ENCODE measurements around the gene CARMIL1. TPM values are rescaled to one million over a fixed set of nuclear protein-coding genes. Genes with fewer than 3 reads are reported as not detected.
"Not testable (repeated sequence)": the region's sequence is repeated elsewhere in the genome, so short reads cannot be mapped to it uniquely, and the experiment has no call there.

The CARMIL1 gene
- total and polyA plus RNA-seq, 7 experiments from 2014 or later, result 2.2 to 12.8 (median 9.3) TPM

DNA sequence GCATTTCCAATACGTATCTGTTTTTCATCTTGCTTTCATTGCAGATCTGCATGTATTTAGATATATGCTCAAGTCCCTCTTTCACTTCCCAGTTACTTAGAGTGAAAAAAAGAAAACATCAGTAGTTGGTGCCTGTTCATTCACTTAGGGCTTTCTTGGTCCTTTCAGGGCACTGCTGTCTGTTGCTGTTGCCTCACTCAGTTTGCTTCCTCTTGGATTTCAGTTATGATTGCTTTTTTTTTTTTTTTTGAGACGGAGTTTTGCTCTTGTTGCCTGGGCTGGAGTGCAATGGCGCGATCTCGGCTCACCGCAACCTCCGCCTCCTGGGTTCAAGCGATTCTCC, 19.3 kb downstream of the CARMIL1 start:
- CTCF ChIA-PET; ATAC-seq; H3K36me3 ChIP-seq (ENCODE audit: control insufficient read depth in 2 of 3, insufficient read depth in 3 of 3, low read length in 3 of 3); intact Hi-C loops (cut with micrococcal nuclease); H3K36me3 Mint-ChIP-seq; H3K27me3 ChIP-seq (ENCODE audit: control insufficient read depth in 2 of 2, insufficient read depth in 2 of 2, low read length in 2 of 2); DNase-seq; H3K27me3 Mint-ChIP-seq; H3K9me3 Mint-ChIP-seq; H3K27ac ChIP-seq (ENCODE audit: low read depth, low read length); H3K27ac Mint-ChIP-seq; H3K9me3 ChIP-seq (ENCODE audit: control insufficient read depth in 2 of 3, low read length in 3 of 3); H3K4me3 Mint-ChIP-seq; POLR2A ChIA-PET; H3K4me1 ChIP-seq (ENCODE audit: control insufficient read depth in 2 of 2, insufficient read depth in 2 of 2, low read length in 2 of 2); H3K4me3 ChIP-seq (ENCODE audit: low read length): not testable (repeated sequence)
- H3K4me1 Mint-ChIP-seq, result peaks cover 0 to 82% (median 66%) of the 10 kb centered on the region in 7 donors

DNA sequence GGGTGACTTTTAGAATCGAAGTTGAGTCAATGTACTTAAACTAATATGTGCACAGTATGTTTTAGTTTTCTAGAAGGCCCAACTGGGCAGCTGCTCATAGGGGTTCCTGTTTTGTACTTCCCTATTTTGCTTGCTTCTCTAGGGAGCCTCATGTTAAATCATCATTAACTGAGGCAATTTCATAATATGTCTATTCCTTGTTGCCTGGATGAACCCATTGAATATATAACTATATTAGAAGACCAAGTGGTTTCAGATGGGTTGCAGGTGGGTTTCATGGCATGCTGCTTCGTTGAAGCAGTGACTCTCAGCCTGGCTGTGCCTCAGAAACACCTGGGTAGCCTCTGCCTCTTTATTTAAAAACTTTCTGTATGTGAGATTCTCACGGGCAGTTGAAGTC, 22.2 kb downstream of the CARMIL1 start:
- CTCF ChIA-PET, result no interaction called here
- Histone ChIP-seq H3K4me3 (ENCODE audit: low read length) (no peak overlapping the region), H3K36me3 (ENCODE audit: control insufficient read depth in 2 of 3, insufficient read depth in 3 of 3, low read length in 3 of 3) (no peaks in the 10 kb centered on the region), H3K9me3 (ENCODE audit: control insufficient read depth in 2 of 3, low read length in 3 of 3) (no peaks in the 10 kb centered on the region), H3K4me1 (ENCODE audit: control insufficient read depth in 2 of 2, insufficient read depth in 2 of 2, low read length in 2 of 2) (no peaks in the 10 kb centered on the region), H3K27ac (ENCODE audit: low read depth, low read length) (no peak overlapping the region), H3K27me3 (ENCODE audit: control insufficient read depth in 2 of 2, insufficient read depth in 2 of 2, low read length in 2 of 2) (no peaks in the 10 kb centered on the region)
- Mint-ChIP-seq H3K27ac (no peak overlapping the region), H3K27me3 (peaks cover 0 to 4% (median 0%) of the 10 kb centered on the region in 5 donors), H3K4me1 (peaks cover 4 to 89% (median 61%) of the 10 kb centered on the region in 7 donors), H3K4me3 (no peak overlapping the region), H3K36me3 (no peaks in the 10 kb centered on the region), H3K9me3 (no peaks in the 10 kb centered on the region)
- ATAC-seq, result peak; percentile 77
- no peak for DNase-seq
- POLR2A ChIA-PET, result no interaction called here
- intact Hi-C loops (cut with micrococcal nuclease), result no loop called here

DNA sequence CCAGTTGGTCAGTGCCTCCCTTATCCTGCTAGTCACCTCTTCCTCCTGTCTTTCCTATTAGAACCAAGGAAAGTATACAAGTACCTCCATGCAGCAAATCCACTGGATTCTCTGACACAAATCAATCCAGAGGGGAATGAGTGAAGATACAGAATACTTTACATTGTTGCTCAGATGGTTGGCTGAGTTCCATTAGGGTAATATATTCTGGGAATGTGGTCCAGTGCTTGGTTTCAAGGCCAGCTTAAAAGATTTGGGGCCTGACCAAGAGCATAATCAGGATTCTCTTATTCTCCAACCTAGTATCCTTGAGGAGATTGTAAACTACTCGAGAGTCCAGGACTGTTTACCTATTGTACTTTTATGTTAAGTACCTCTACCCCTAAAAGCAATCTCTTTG, 23.0 kb downstream of the CARMIL1 start:
- Mint-ChIP-seq H3K9me3 (no peaks in the 10 kb centered on the region), H3K36me3 (no peaks in the 10 kb centered on the region), H3K4me1 (peaks cover 6 to 84% (median 56%) of the 10 kb centered on the region in 7 donors), H3K4me3 (no peak overlapping the region), H3K27me3 (peaks cover 0 to 4% (median 0%) of the 10 kb centered on the region in 5 donors), H3K27ac (peak overlapping the region in 1 of 9 donors; percentile 42)
- H3K4me3 ChIP-seq (ENCODE audit: low read length), result no peak overlapping the region
- H3K4me1 ChIP-seq (ENCODE audit: control insufficient read depth in 2 of 2, insufficient read depth in 2 of 2, low read length in 2 of 2), result no peaks in the 10 kb centered on the region
- H3K9me3 ChIP-seq (ENCODE audit: control insufficient read depth in 2 of 3, low read length in 3 of 3), result no peaks in the 10 kb centered on the region
- ATAC-seq, result no peak
- no peak for DNase-seq
- ChIA-PET POLR2A (no interaction called here), CTCF (no interaction called here)
- intact Hi-C loops (cut with micrococcal nuclease), result no loop called here
- H3K27ac ChIP-seq (ENCODE audit: low read depth, low read length), result no peak overlapping the region
- no peaks in the 10 kb centered on the region for H3K27me3 ChIP-seq (ENCODE audit: control insufficient read depth in 2 of 2, insufficient read depth in 2 of 2, low read length in 2 of 2)
- H3K36me3 ChIP-seq (ENCODE audit: control insufficient read depth in 2 of 3, insufficient read depth in 3 of 3, low read length in 3 of 3), result no peaks in the 10 kb centered on the region

DNA sequence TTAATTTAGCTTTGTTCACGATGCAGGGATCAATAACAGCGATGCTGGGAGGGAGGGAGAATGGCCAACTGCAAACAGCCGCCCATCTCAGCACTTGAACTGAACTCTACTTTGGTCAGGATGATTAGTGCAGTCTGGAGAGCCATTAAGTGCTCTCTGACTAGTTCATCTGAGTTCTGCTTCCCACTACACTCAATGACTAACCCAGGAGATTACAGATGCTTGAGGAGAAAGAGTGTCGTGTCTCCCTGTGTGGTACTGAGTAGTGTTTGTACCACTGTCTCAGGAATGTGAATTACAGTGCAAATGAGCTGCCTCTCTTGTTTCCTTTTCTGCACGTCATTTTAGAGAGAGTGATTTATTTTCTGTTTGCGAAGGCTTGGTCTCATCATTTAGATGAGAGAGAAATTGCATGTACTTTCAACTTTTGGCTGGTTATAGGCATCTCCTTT, 23.5 kb downstream of the CARMIL1 start:
- H3K4me3 ChIP-seq (ENCODE audit: low read length), result no peak overlapping the region
- DNase-seq (no peak), ATAC-seq (peak; percentile 26)
- no peak overlapping the region for H3K27ac ChIP-seq (ENCODE audit: low read depth, low read length)
- H3K27ac Mint-ChIP-seq, result peak overlapping the region in 1 of 9 donors; percentile 70
- H3K4me1 ChIP-seq (ENCODE audit: control insufficient read depth in 2 of 2, insufficient read depth in 2 of 2, low read length in 2 of 2), result no peaks in the 10 kb centered on the region
- H3K36me3 ChIP-seq (ENCODE audit: control insufficient read depth in 2 of 3, insufficient read depth in 3 of 3, low read length in 3 of 3), result no peaks in the 10 kb centered on the region
- H3K27me3 ChIP-seq (ENCODE audit: control insufficient read depth in 2 of 2, insufficient read depth in 2 of 2, low read length in 2 of 2), result no peaks in the 10 kb centered on the region
- ChIA-PET CTCF (no interaction called here), POLR2A (no interaction called here)
- peak overlapping the region in 1 of 10 donors; percentile 53 for H3K4me3 Mint-ChIP-seq
- intact Hi-C loops (cut with micrococcal nuclease), result no loop called here
- no peaks in the 10 kb centered on the region for H3K9me3 ChIP-seq (ENCODE audit: control insufficient read depth in 2 of 3, low read length in 3 of 3)
- H3K4me1 Mint-ChIP-seq, result peaks cover 6 to 83% (median 54%) of the 10 kb centered on the region in 7 donors
- H3K9me3 Mint-ChIP-seq, result no peaks in the 10 kb centered on the region
- H3K27me3 Mint-ChIP-seq, result peaks cover 0 to 4% (median 0%) of the 10 kb centered on the region in 5 donors
- H3K36me3 Mint-ChIP-seq, result peaks cover 0 to 2% (median 0%) of the 10 kb centered on the region in 5 donors

DNA sequence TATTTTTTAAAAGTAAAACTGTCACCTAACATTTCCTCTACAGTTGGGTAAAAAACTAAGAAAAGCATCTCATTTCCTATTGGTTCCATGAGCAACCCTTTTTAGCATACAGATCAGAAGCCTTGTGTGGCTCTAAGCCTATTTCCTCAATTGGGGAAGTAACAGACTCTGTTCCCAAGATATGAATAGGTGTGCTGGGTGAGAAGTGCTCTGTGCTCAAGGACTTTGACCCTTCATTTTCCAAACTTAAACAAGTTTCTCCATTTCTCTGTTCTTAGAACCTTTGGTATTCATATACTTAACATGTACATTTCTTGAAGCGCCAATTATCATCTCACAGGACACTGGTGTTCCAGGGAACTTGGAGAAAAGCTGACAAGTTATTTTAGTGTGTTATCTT, 24.1 kb downstream of the CARMIL1 start:
- no peak overlapping the region for H3K27ac ChIP-seq (ENCODE audit: low read depth, low read length)
- DNase-seq, result no peak
- intact Hi-C loops (cut with micrococcal nuclease), result no loop called here
- peaks cover 0 to 4% (median 0%) of the 10 kb centered on the region in 5 donors for H3K27me3 Mint-ChIP-seq
- H3K27ac Mint-ChIP-seq, result no peak overlapping the region
- ATAC-seq, result no peak
- ChIA-PET POLR2A (no interaction called here), CTCF (interaction anchor here (0.5 kb wide), 1 partner anchor 78 kb away, joined by 3 read pairs; no protein-coding TSS in a partner anchor)
- H3K27me3 ChIP-seq (ENCODE audit: control insufficient read depth in 2 of 2, insufficient read depth in 2 of 2, low read length in 2 of 2), result no peaks in the 10 kb centered on the region
- H3K36me3 Mint-ChIP-seq, result peaks cover 0 to 3% (median 0%) of the 10 kb centered on the region in 5 donors
- H3K4me1 ChIP-seq (ENCODE audit: control insufficient read depth in 2 of 2, insufficient read depth in 2 of 2, low read length in 2 of 2), result no peaks in the 10 kb centered on the region
- H3K9me3 Mint-ChIP-seq, result no peaks in the 10 kb centered on the region
- H3K4me1 Mint-ChIP-seq, result peaks cover 6 to 79% (median 51%) of the 10 kb centered on the region in 7 donors
- H3K4me3 Mint-ChIP-seq, result peak overlapping the region in 1 of 10 donors; percentile 53
- H3K36me3 ChIP-seq (ENCODE audit: control insufficient read depth in 2 of 3, insufficient read depth in 3 of 3, low read length in 3 of 3), result no peaks in the 10 kb centered on the region
- no peaks in the 10 kb centered on the region for H3K9me3 ChIP-seq (ENCODE audit: control insufficient read depth in 2 of 3, low read length in 3 of 3)
- no peak overlapping the region for H3K4me3 ChIP-seq (ENCODE audit: low read length)

DNA sequence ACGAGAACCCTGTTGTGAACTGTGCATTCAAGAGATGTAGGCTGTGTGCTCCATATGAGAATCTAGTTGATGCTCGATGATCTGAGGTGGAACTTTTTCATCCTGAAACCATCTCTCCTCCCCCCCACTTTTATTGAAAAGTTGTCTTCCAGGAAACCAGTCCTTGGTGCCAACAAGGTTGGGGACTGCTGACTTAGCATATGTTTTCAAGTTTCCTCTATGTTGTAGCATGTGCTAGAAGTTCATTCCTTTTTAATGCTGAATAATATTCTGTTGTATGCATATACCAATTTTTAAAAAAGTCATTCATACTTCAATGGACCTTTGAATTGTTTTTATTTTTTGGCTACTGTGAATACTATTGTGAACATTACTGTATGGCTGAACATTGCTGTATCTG, 27.2 kb downstream of the CARMIL1 start:
- Mint-ChIP-seq H3K27ac (no peak overlapping the region), H3K4me1 (peaks cover 6 to 77% (median 52%) of the 10 kb centered on the region in 7 donors), H3K4me3 (no peak overlapping the region), H3K27me3 (peaks cover 0 to 4% (median 0%) of the 10 kb centered on the region in 5 donors), H3K36me3 (peaks cover 0 to 3% (median 0%) of the 10 kb centered on the region in 5 donors), H3K9me3 (no peaks in the 10 kb centered on the region)
- intact Hi-C loops (cut with micrococcal nuclease), result no loop called here
- Histone ChIP-seq H3K27ac (ENCODE audit: low read depth, low read length) (no peak overlapping the region), H3K36me3 (ENCODE audit: control insufficient read depth in 2 of 3, insufficient read depth in 3 of 3, low read length in 3 of 3) (no peaks in the 10 kb centered on the region), H3K4me3 (ENCODE audit: low read length) (no peak overlapping the region), H3K9me3 (ENCODE audit: control insufficient read depth in 2 of 3, low read length in 3 of 3) (no peaks in the 10 kb centered on the region), H3K27me3 (ENCODE audit: control insufficient read depth in 2 of 2, insufficient read depth in 2 of 2, low read length in 2 of 2) (no peaks in the 10 kb centered on the region), H3K4me1 (ENCODE audit: control insufficient read depth in 2 of 2, insufficient read depth in 2 of 2, low read length in 2 of 2) (no peaks in the 10 kb centered on the region)
- ATAC-seq (no peak), DNase-seq (no peak)
- ChIA-PET POLR2A (no interaction called here), CTCF (no interaction called here)

DNA sequence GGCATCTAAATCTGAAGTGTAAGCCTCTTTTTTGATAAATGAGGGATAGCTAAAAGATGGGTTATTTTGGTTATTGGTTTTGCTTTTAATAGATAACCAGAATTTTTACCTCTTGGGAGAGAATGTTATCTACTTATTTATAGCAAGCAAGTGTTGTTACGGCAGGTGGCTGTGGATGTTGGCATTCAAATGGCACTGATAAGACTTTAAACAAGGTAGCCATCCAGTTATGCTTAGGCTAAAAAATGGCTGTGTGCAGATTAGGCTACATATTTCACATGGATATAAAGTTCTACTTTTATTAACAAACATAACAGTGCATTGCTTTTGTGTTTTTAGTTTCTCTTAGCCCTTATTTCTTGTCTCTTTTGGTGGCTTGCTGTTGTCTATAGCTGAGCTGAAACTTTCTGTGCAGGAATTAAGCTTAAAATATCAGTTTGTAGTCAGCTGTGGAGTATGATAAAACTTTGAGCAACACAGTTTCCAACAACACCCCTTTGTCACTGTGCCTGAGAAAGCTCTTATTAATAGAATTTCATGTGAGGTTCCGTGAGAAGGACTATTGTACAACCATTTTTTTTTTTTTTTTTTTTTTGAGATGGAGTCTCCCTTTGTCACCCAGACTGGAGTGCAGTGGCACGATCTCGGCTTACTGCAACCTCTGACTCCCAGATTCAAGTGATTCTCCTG, 28.8 kb downstream of the CARMIL1 start:
- Mint-ChIP-seq H3K4me3 (no peak overlapping the region), H3K9me3 (no peaks in the 10 kb centered on the region), H3K4me1 (peaks cover 16 to 77% (median 51%) of the 10 kb centered on the region in 7 donors), H3K27me3 (peaks cover 0 to 4% (median 0%) of the 10 kb centered on the region in 5 donors), H3K27ac (no peak overlapping the region), H3K36me3 (peaks cover 0 to 3% (median 0%) of the 10 kb centered on the region in 5 donors)
- Histone ChIP-seq H3K4me1 (ENCODE audit: control insufficient read depth in 2 of 2, insufficient read depth in 2 of 2, low read length in 2 of 2) (peaks cover 0 to 7% of the 10 kb centered on the region in 2 donors), H3K27me3 (ENCODE audit: control insufficient read depth in 2 of 2, insufficient read depth in 2 of 2, low read length in 2 of 2) (no peaks in the 10 kb centered on the region), H3K9me3 (ENCODE audit: control insufficient read depth in 2 of 3, low read length in 3 of 3) (no peaks in the 10 kb centered on the region), H3K36me3 (ENCODE audit: control insufficient read depth in 2 of 3, insufficient read depth in 3 of 3, low read length in 3 of 3) (no peaks in the 10 kb centered on the region), H3K4me3 (ENCODE audit: low read length) (no peak overlapping the region), H3K27ac (ENCODE audit: low read depth, low read length) (no peak overlapping the region)
- ChIA-PET POLR2A (no interaction called here), CTCF (no interaction called here)
- ATAC-seq (no peak), DNase-seq (no peak)
- intact Hi-C loops (cut with micrococcal nuclease), result no loop called here

Measured in naive thymus-derived CD4-positive, alpha-beta T cell (primary cell).